ENCODE measurements around the gene GLUD1.
"Not testable (repeated sequence)": the region's sequence is repeated elsewhere in the genome, so short reads cannot be mapped to it uniquely, and the experiment has no call there.

Gene GLUD1

DNA sequence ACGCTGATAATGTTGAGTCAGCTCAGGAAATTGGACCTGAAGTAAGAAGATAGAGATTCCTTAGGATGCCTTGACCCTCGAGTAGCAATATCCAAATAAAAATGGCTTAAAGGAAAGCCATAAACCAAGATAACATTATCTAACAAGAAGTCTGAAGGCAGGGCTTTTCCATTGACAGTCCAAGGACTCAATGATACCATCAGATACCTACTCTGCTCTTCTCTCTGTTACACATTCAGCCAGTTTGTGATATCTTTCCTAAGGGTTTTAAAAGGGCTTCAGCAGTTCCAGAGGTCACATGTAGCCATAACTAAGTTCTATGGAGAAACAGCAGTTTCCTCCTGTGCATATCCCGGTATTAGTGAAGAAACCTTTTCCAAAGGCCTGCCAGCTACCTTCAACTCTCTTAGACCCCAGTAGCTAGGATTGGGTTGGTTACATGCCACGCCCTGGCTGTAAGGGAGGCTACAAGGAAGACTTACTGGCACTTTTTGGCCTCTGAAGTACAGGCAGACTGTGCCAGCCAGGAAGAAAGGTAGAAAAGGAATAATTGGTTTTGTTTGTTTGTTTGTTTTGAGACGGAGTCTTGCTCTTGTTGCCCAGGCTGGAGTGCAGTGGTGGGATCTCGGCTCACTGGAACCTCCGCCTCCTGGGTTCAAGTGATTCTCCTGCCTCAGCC, 10.9 kb upstream of the GLUD1 start:
- H3K27me3 Mint-ChIP-seq: no peaks in the 10 kb centered on the region
- ATAC-seq (replicated peaks; ENCODE audit: extremely low read depth, poor library complexity, severe bottlenecking) (no peak), DNase-seq (ENCODE audit: low spot score in 2 of 2) (no peak)
- H3K4me1 Mint-ChIP-seq: peaks cover 5% of the 10 kb centered on the region
- H3K36me3 Mint-ChIP-seq (ENCODE audit: insufficient read depth): peaks cover 32% of the 10 kb centered on the region
- H3K4me3 Mint-ChIP-seq: no peak overlapping the region
- no peak overlapping the region for H3K27ac Mint-ChIP-seq (ENCODE audit: low read depth)
- H3K9me3 Mint-ChIP-seq: no peaks in the 10 kb centered on the region

DNA sequence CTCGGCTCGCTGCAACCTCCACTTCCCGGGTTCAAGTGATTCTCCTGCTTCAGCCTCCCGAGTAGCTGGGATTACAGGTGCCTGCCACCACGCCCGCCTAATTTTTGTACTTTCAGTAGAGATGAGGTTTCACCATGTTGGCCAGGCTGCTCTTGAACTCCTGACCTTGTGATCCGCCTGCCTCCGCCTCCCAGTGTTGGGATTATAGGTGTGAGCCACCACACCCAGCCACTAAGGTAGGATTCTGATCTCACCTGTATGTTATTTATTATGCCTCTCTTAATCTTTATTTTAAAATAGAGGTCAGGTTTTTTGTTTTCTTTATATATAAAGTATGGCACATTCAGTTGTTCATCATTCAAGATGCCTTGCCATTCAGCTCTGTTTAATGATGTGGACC, 10.1 kb upstream of the GLUD1 start:
- DNase-seq (ENCODE audit: low spot score in 2 of 2); ATAC-seq (replicated peaks; ENCODE audit: extremely low read depth, poor library complexity, severe bottlenecking); H3K27me3 Mint-ChIP-seq; H3K27ac Mint-ChIP-seq (ENCODE audit: low read depth); H3K4me1 Mint-ChIP-seq; H3K4me3 Mint-ChIP-seq; H3K9me3 Mint-ChIP-seq: not testable (repeated sequence)
- H3K36me3 Mint-ChIP-seq (ENCODE audit: insufficient read depth): peaks cover 29% of the 10 kb centered on the region

DNA sequence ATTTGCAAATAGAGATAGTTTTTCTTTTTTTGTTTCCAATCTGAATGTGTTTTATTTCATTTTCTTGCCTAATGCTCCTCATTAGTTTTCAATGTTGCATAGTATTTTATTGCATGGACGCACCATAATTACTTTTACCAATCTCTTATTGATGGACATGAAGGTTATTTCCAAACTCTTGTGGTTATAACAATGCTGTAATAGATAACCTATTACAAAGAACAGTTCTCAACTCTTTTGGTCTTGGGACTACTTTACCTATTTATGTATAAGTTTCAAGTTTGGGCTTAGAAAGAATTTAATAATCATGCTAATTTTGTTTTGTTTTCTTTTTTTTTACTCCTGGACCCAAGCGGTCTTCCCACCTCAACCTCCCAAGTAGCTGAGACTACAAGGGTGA, 7.4 kb upstream of the GLUD1 start:
- no peak for ATAC-seq (replicated peaks; ENCODE audit: extremely low read depth, poor library complexity, severe bottlenecking)
- no peak for DNase-seq (ENCODE audit: low spot score in 2 of 2)
- no peaks in the 10 kb centered on the region for H3K9me3 Mint-ChIP-seq
- H3K27me3 Mint-ChIP-seq: no peaks in the 10 kb centered on the region
- H3K36me3 Mint-ChIP-seq (ENCODE audit: insufficient read depth): peaks cover 36% of the 10 kb centered on the region
- no peak overlapping the region for H3K27ac Mint-ChIP-seq (ENCODE audit: low read depth)
- no peaks in the 10 kb centered on the region for H3K4me1 Mint-ChIP-seq
- no peak overlapping the region for H3K4me3 Mint-ChIP-seq

DNA sequence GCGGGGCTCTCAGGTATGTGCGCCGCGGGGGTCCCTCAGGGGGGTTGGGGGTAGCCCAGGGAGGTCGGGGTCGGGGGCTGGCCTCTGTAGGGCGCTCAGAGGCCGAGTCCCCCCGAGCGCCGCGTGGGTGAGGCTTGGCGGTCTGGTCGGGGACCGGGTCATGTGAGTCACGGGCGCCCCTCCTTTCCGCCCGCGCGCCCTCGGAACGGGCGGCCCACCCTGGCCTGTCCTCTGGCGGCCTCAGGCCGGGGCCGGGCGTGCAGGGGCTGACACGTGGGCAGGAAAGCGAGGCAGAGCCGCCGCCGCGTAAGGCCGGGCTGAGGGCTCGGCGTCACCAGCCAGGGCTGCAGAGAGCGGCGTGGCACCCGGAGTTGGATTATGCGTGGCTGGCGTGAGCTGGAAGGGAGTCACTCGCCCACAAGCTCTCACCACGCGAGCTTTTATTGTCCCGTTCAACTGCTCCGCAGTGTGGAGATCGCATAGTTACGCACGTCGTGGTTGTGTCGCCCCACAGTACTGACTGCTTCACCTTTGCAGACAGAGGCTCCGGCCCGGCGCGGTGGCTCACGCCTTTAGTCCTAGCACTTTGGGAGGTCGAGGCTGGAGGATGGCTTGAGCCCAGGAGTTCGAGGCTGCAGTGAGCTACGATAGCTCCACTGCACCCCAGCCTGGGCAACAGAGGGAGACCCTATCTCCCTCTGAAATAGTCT, 748 bp upstream of the GLUD1 start:
- Mint-ChIP-seq H3K4me3 (peak overlapping the region; percentile 91), H3K4me1 (peaks cover 41% of the 10 kb centered on the region), H3K27me3 (no peaks in the 10 kb centered on the region), H3K9me3 (no peaks in the 10 kb centered on the region), H3K27ac (ENCODE audit: low read depth) (peak overlapping the region; percentile 90), H3K36me3 (ENCODE audit: insufficient read depth) (peaks cover 33% of the 10 kb centered on the region)
- DNase-seq (ENCODE audit: low spot score in 2 of 2): peak; percentile 69 to 84
- ATAC-seq (replicated peaks; ENCODE audit: extremely low read depth, poor library complexity, severe bottlenecking): peak; percentile 75

DNA sequence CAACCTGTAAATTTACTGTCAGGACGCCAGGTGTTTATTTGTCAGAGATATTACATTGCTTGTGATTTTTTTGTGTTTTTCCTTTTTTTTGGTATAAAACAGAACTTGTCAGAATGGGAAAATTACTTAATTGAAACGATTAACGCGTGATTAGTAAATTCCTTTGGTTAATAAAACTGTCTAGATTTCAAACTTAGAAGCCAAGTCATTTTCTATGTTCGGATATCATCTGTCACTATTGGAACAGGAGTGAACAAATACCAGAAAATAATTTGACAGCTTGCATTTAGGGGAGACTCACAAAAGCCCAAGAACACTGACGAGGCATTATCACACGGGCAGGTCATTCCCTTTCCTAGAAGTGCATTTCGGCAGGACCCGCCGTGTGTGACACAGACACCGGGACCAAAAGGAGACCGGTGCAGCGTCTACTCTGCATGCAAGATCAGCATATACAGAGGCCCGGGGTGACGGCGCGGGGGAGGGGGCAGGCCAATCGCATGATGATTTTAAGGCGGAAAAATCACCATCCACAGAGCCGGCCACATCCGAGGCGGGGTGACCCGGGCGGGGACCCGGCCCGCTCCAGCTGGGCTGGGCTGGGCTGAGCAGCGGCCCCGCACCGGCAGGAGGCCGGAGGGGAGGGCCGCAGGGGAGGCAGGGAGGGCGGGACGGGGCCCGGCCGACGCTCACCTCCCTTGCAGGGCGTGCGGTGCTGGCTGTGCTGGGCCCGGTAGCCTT, 841 bp downstream of the GLUD1 start:
- Mint-ChIP-seq H3K4me1 (peaks cover 53% of the 10 kb centered on the region), H3K27me3 (no peaks in the 10 kb centered on the region), H3K9me3 (no peaks in the 10 kb centered on the region), H3K4me3 (peak overlapping the region; percentile 91), H3K36me3 (ENCODE audit: insufficient read depth) (peaks cover 37% of the 10 kb centered on the region), H3K27ac (ENCODE audit: low read depth) (peak overlapping the region; percentile 87)
- DNase-seq (ENCODE audit: low spot score in 2 of 2) (peak; percentile 32 to 43), ATAC-seq (replicated peaks; ENCODE audit: extremely low read depth, poor library complexity, severe bottlenecking) (peak; percentile 4)

DNA sequence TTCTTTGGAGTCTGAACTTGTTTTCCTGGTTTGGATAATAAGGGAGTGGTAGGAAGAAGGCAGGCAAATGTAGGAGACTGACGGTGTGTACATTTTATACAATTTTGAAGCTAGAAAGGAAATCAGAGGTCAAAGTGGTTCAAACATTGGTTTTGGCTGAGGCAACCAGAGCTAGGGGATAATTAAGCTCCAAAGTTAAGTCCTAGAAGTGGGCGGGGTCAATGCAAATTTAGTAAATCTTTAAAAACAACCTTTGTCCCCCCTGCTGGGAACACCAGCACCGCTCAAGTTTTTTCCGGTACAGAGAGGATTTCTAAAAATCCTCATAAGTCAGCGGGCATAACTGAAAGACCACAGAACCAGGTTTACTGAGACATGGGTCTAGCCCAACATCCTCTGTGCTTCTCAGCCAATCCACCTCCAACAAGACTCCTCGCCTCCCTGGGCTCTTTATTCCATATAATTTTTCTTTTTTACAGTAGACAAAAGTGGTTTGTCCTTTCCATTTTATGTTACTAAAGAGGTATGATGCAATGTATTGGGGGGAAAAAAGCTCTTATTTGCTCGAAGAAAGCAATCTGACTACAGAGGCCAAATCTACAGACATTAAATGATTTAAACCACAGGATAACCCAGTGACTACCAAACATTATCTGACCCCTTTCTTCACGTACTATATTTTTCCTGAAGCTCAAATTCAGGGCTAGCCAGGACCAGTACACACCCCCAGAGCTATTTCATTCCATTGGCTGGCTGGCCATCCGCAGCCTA, 1.6 kb downstream of the GLUD1 start:
- Mint-ChIP-seq H3K9me3 (no peaks in the 10 kb centered on the region), H3K27ac (ENCODE audit: low read depth) (peak overlapping the region; percentile 87), H3K4me3 (peak overlapping the region; percentile 91), H3K36me3 (ENCODE audit: insufficient read depth) (peaks cover 36% of the 10 kb centered on the region), H3K4me1 (peaks cover 53% of the 10 kb centered on the region), H3K27me3 (no peaks in the 10 kb centered on the region)
- ATAC-seq (replicated peaks; ENCODE audit: extremely low read depth, poor library complexity, severe bottlenecking): no peak
- no peak for DNase-seq (ENCODE audit: low spot score in 2 of 2)

DNA sequence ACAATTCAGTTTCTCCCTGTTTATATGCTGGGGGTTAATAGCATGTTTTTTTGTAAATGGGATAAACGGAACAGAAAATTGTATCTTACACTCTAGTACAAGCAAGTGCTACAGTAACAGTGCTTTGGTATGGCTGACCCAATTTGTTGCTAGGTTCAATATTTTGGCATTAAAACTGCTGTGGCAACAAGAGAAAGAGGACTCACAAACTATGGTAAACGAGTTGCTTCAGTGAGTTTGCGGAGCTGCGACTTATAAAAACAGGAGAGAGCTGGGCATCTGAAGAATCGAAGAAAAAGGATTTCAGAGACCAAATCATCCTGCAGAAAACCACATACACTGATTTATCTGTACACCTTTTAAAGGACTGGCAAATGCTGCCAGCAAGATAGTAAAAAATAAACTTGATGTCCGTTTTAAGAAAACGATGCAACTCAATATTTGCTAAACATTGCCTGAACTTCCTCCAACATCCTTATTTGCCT, 2.2 kb downstream of the GLUD1 start:
- DNase-seq (ENCODE audit: low spot score in 2 of 2): no peak
- H3K9me3 Mint-ChIP-seq: no peaks in the 10 kb centered on the region
- no peak for ATAC-seq (replicated peaks; ENCODE audit: extremely low read depth, poor library complexity, severe bottlenecking)
- peaks cover 31% of the 10 kb centered on the region for H3K36me3 Mint-ChIP-seq (ENCODE audit: insufficient read depth)
- H3K27me3 Mint-ChIP-seq: no peaks in the 10 kb centered on the region
- peaks cover 59% of the 10 kb centered on the region for H3K4me1 Mint-ChIP-seq
- H3K4me3 Mint-ChIP-seq: peak overlapping the region; percentile 91
- H3K27ac Mint-ChIP-seq (ENCODE audit: low read depth): peak overlapping the region; percentile 87

DNA sequence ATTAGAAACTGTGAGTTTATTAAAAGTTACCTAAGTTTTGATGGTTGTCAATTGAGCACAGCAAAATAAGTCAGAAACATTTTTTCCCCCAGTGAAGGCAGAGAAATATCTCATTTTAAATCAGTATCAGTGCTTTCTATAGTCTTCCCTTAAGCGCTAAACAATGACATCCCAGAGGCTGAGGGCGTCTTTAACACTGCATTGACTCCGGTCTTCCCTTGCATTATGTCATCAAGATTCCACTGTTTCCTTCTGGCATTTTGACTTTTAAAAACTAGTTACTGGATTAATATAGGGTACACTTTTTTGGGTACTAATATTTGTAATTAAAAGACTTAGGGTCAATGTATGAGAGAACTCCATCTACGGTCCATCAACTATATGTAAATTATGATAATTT, 3.9 kb downstream of the GLUD1 start:
- no peak for ATAC-seq (replicated peaks; ENCODE audit: extremely low read depth, poor library complexity, severe bottlenecking)
- no peak for DNase-seq (ENCODE audit: low spot score in 2 of 2)
- peak overlapping the region; percentile 78 for H3K27ac Mint-ChIP-seq (ENCODE audit: low read depth)
- H3K36me3 Mint-ChIP-seq (ENCODE audit: insufficient read depth): peaks cover 29% of the 10 kb centered on the region
- no peaks in the 10 kb centered on the region for H3K27me3 Mint-ChIP-seq
- H3K9me3 Mint-ChIP-seq: no peaks in the 10 kb centered on the region
- no peak overlapping the region for H3K4me3 Mint-ChIP-seq
- H3K4me1 Mint-ChIP-seq: peaks cover 72% of the 10 kb centered on the region

DNA sequence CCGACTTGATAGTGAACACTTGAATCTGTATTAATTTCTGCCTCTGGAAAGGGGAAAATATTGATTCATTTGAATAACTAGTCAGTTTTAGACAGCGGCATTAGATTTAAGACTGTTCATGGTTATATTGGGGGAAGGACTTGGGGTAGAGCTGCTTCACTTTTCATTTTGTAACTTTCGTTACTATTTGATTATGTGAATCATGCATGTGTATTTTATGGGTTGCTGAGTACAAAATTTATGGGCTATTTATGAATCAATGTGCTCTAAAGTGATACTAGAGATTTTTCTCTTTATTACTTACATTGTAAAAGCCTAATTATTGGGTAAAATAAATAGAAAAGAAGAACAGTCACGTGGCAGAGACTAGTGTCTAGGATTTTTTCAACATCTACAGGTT, 4.9 kb downstream of the GLUD1 start:
- Mint-ChIP-seq H3K27ac (ENCODE audit: low read depth) (peak overlapping the region; percentile 17), H3K27me3 (no peaks in the 10 kb centered on the region), H3K4me3 (no peak overlapping the region), H3K36me3 (ENCODE audit: insufficient read depth) (peaks cover 24% of the 10 kb centered on the region), H3K4me1 (peaks cover 77% of the 10 kb centered on the region), H3K9me3 (no peaks in the 10 kb centered on the region)
- no peak for DNase-seq (ENCODE audit: low spot score in 2 of 2)
- ATAC-seq (replicated peaks; ENCODE audit: extremely low read depth, poor library complexity, severe bottlenecking): no peak

DNA sequence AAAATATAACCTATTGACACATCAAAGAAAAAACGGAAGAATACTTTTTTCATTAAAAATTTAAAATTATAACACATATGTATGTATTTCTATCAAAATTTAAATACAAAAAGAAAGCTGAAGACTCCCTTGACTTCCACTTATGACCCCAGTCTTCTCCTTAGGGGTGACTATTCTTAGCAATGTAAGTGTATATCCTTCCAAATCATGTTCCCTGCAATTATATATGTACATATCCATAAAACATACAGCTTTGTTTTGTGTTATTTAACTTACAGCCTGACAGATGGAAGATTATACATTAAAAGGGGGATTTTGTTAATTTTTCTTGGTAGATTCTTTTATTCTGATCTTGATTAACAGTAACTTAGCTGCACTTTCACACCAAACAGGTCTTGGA, 9.1 kb downstream of the GLUD1 start:
- H3K27ac Mint-ChIP-seq (ENCODE audit: low read depth): peak overlapping the region; percentile 93
- H3K4me1 Mint-ChIP-seq: peaks cover 70% of the 10 kb centered on the region
- H3K9me3 Mint-ChIP-seq: no peaks in the 10 kb centered on the region
- no peaks in the 10 kb centered on the region for H3K27me3 Mint-ChIP-seq
- peaks cover 12% of the 10 kb centered on the region for H3K36me3 Mint-ChIP-seq (ENCODE audit: insufficient read depth)
- no peak overlapping the region for H3K4me3 Mint-ChIP-seq
- ATAC-seq (replicated peaks; ENCODE audit: extremely low read depth, poor library complexity, severe bottlenecking): no peak
- DNase-seq (ENCODE audit: low spot score in 2 of 2): no peak

DNA sequence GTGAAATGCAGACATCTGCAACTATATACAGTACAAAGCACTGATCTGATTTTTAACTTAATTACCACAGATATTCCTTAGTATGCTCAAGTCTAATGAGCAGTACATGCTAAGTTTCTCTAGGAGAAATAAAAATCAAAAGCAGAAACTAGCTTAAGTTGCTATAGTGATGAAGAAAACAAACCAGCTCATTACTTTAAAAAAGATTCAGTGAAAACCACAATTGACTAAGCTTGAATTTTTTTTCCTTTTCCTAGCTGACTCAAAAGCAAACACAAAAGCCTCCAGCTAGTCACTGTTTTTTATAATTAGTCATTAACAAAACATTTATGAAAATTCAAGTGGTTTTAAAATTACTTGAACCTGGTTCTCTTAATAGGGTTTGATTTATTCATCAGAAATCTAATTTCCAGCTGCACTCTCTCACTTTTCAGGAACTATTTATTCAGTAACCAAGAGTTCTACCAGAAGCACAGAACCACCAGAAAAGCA, 10.3 kb downstream of the GLUD1 start:
- not testable (repeated sequence) for H3K36me3 Mint-ChIP-seq (ENCODE audit: insufficient read depth)

More for the DNA sequence above, 10.3 kb downstream of the GLUD1 start:
- Mint-ChIP-seq H3K27ac (ENCODE audit: low read depth) (peak overlapping the region; percentile 93), H3K4me3 (peak overlapping the region; percentile 23), H3K4me1 (peaks cover 60% of the 10 kb centered on the region)
- not testable (repeated sequence) for H3K9me3 Mint-ChIP-seq; H3K27me3 Mint-ChIP-seq; DNase-seq (ENCODE audit: low spot score in 2 of 2)
- peak; percentile 82 for ATAC-seq (replicated peaks; ENCODE audit: extremely low read depth, poor library complexity, severe bottlenecking)

Measured in central memory CD8-positive, alpha-beta T cell (primary cell).